Activated naive CD8-positive, alpha-beta T cell treated with anti-CD3 and anti-CD28 coated beads, Interleukin-2, amount 10 ng/mL, durations not matched to agents 7 days and 5 days (primary cell): ENCODE measurements around the gene OGN. TPM values are rescaled to one million over a fixed set of nuclear protein-coding genes. Genes with fewer than 3 reads are reported as not detected.

Experiments
- ATAC-seq: fragments of 150-1000 bp; cut with Tn5 transposase; one replicate; pipeline ENCODE4 v1.10.0; 2021; ENCODE audit warnings: low read depth, moderate library complexity
- POLR2A ChIA-PET: fragments of 350-600 bp; sonication (Branson Sonifier 250); formaldehyde crosslinking; loops from one replicate; lab custom pipeline; 2021; ENCODE audit warnings: antibody characterized with exemption; lab: Charles Lee
- DNase-seq: peaks from one replicate; pipeline ENCODE4 v3.0.0; 2021
- H3K27ac Mint-ChIP-seq: one replicate; pipeline ENCODE4 v1.8.0; 2022; ENCODE audit warnings: mild to moderate bottlenecking, mixed read lengths
- H3K27me3 Mint-ChIP-seq: one replicate; pipeline ENCODE4 v1.8.0; 2022; ENCODE audit warnings: mild to moderate bottlenecking, moderate library complexity, mixed read lengths
- H3K36me3 Mint-ChIP-seq: one replicate; pipeline ENCODE4 v1.8.0; 2021; ENCODE audit warnings: mild to moderate bottlenecking, mixed read lengths
- H3K4me1 Mint-ChIP-seq: one replicate; pipeline ENCODE4 v1.8.0; 2021; ENCODE audit warnings: mixed read lengths
- H3K4me3 Mint-ChIP-seq: one replicate; pipeline ENCODE4 v1.8.0; 2022; ENCODE audit warnings: mild to moderate bottlenecking, moderate library complexity, mixed read lengths
- H3K9me3 Mint-ChIP-seq: one replicate; pipeline ENCODE4 v1.8.0; 2021; ENCODE audit warnings: mixed read lengths
- total RNA-seq, 2 experiments: library from RNA; stranded (reverse); gene quantifications; one replicate each; pipeline ENCODE4 v1.2.3, GENCODE V29; 2021

OGN gene
- total RNA-seq, 2 experiments from 2014 or later, result not detected

- POLR2A ChIA-PET, result no interaction called here
- H3K4me1 Mint-ChIP-seq, result peaks cover 2% of the 10 kb centered on the region
- H3K27me3 Mint-ChIP-seq, result no peaks in the 10 kb centered on the region
- H3K36me3 Mint-ChIP-seq, result peaks cover 45% of the 10 kb centered on the region
- H3K4me3 Mint-ChIP-seq, result no peak overlapping the region
- H3K27ac Mint-ChIP-seq, result no peak overlapping the region
- ATAC-seq (no peak), DNase-seq (no peak)
- peaks cover 8% of the 10 kb centered on the region for H3K9me3 Mint-ChIP-seq
Observed at GRCh38 chr9:92350740-92351133, 53.6 kb downstream of the OGN start.

GRCh38 chr9:92349771-92350739, 54.3 kb downstream of the OGN start:
- peaks cover 2% of the 10 kb centered on the region for H3K4me1 Mint-ChIP-seq

GRCh38 chr9:92345582-92345981, 58.8 kb downstream of the OGN start:
- POLR2A ChIA-PET, result no interaction called here
- H3K36me3 Mint-ChIP-seq, result peaks cover 36% of the 10 kb centered on the region
- H3K27ac Mint-ChIP-seq, result no peak overlapping the region
- H3K4me3 Mint-ChIP-seq, result no peak overlapping the region
- ATAC-seq (no peak), DNase-seq (no peak)
- H3K4me1 Mint-ChIP-seq, result no peaks in the 10 kb centered on the region
- no peaks in the 10 kb centered on the region for H3K9me3 Mint-ChIP-seq
- no peaks in the 10 kb centered on the region for H3K27me3 Mint-ChIP-seq

More at GRCh38 chr9:92349771-92350739, 54.3 kb downstream of the OGN start:
- H3K9me3 Mint-ChIP-seq, result peaks cover 8% of the 10 kb centered on the region
- no peaks in the 10 kb centered on the region for H3K27me3 Mint-ChIP-seq
- ATAC-seq (no peak), DNase-seq (no peak)
- H3K27ac Mint-ChIP-seq, result no peak overlapping the region
- POLR2A ChIA-PET, result no interaction called here
- peaks cover 41% of the 10 kb centered on the region for H3K36me3 Mint-ChIP-seq
- H3K4me3 Mint-ChIP-seq, result no peak overlapping the region

- ATAC-seq (no peak), DNase-seq (no peak)
- Mint-ChIP-seq H3K36me3 (peaks cover 48% of the 10 kb centered on the region), H3K4me1 (no peaks in the 10 kb centered on the region), H3K4me3 (no peak overlapping the region), H3K27ac (no peak overlapping the region), H3K9me3 (no peaks in the 10 kb centered on the region), H3K27me3 (no peaks in the 10 kb centered on the region)
- POLR2A ChIA-PET, result no interaction called here
Observed at GRCh38 chr9:92342825-92343488, 61.4 kb downstream of the OGN start.

GRCh38 chr9:92341578-92341977, 62.8 kb downstream of the OGN start:
- Mint-ChIP-seq H3K9me3 (no peaks in the 10 kb centered on the region), H3K4me1 (no peaks in the 10 kb centered on the region), H3K36me3 (peaks cover 49% of the 10 kb centered on the region), H3K27ac (no peak overlapping the region), H3K4me3 (no peak overlapping the region), H3K27me3 (no peaks in the 10 kb centered on the region)
- ATAC-seq (no peak), DNase-seq (no peak)
- POLR2A ChIA-PET, result no interaction called here

- no peaks in the 10 kb centered on the region for H3K9me3 Mint-ChIP-seq
- no peak for DNase-seq
- H3K36me3 Mint-ChIP-seq, result peaks cover 20% of the 10 kb centered on the region
- no peak overlapping the region for H3K27ac Mint-ChIP-seq
- H3K4me3 Mint-ChIP-seq, result no peak overlapping the region
- H3K27me3 Mint-ChIP-seq, result no peaks in the 10 kb centered on the region
- ATAC-seq, result no peak
- peaks cover 3% of the 10 kb centered on the region for H3K4me1 Mint-ChIP-seq
- POLR2A ChIA-PET, result interaction anchor here (0.9 kb wide), 1 partner anchor 8 kb away, joined by 5 read pairs; the partner anchor contains the start of gene NOL8
Observed at GRCh38 chr9:92333282-92333634, 71.1 kb downstream of the OGN start.

Other genes starting within 250 kb of the OGN start
- 100 to 1,000 TPM; 120 to 123 TPM for gene IARS1, start 110.9 kb downstream of the OGN start, total RNA-seq
- gene NOL8, start 79.2 kb downstream of the OGN start, total RNA-seq, result 10 to 100 TPM; 65.6 to 69.2 TPM
- 10 to 100 TPM; 19.6 to 20.6 TPM for gene CENPP, start 78.6 kb downstream of the OGN start, total RNA-seq
- gene OMD, start 19.9 kb upstream of the OGN start, total RNA-seq, result not detected
- not detected for gene ASPN, start 77.9 kb upstream of the OGN start, total RNA-seq
- gene ECM2, start 131.4 kb upstream of the OGN start, total RNA-seq, result not detected